AG09309 (cell line): ENCODE measurements around the gene ABTB1.

ENCODE experiments used
- DNase-seq: peaks from one replicate; pipeline ENCODE4 v3.0.0-alpha.2; 2010; ENCODE audit warnings: low read depth
- H3K4me3 ChIP-seq: 2 replicates; pipeline ENCODE4 v1.5.1; 2011; ENCODE audit warnings: mild to moderate bottlenecking, low read depth, low read length, moderate library complexity; ENCODE audit not compliant: control insufficient read depth
- CTCF ChIP-seq: IDR thresholded peaks from 2 replicates; pipeline ENCODE4 v1.5.1; 2011; ENCODE audit warnings: mild to moderate bottlenecking, low read depth, low read length, inconsistent platforms; ENCODE audit not compliant: insufficient read depth, control insufficient read depth; ENCODE audit errors: missing control alignments

The ABTB1 gene

GRCh38 chr3:127670761-127671522, 1.8 kb upstream of the ABTB1 start:
- H3K4me3 ChIP-seq, result no peak overlapping the region
- no peak for TF ChIP-seq CTCF
- no peak for DNase-seq

DNA sequence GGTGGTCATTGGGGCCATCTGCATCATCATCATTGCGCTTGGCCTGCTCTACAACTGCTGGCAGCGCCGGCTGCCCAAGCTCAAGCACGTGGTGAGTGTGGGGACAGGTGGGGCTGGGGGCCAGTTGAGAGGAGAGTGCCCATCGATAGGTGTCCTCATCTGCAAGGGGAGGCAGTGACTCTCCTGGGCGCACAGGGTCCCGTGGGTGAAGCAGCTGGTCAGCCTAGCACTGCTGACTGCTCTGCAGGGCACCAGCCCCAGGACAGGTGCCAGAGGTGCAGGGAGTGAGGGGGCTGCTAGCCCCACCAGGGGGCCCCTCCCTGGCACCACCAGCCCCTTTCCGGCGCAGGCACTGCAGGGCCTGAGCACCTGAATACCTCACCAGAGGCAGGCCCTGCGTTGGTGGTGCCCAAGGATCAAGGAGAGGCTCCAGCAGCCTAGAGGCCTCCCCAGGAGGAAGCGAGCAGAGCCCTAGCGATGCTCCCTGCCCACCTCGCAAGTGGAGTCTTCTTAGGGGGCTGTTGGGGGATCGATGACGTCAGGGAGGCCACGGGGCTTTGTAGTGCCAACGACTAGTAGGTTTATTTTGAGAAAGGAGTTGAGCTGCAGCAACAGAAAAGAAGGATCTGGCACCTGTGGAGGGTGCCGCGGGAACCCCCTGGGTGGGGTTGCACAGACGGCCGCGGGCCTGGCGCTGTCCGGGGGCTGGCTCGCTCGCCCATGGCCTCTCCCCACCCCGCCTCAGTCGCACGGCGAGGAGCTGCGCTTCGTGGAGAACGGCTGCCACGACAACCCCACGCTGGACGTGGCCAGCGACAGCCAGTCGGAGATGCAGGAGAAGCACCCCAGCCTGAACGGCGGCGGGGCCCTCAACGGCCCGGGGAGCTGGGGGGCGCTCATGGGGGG, 976 bp upstream of the ABTB1 start:
- no peak for TF ChIP-seq CTCF
- peak overlapping the region; percentile 74 for H3K4me3 ChIP-seq
- no peak for DNase-seq

DNA sequence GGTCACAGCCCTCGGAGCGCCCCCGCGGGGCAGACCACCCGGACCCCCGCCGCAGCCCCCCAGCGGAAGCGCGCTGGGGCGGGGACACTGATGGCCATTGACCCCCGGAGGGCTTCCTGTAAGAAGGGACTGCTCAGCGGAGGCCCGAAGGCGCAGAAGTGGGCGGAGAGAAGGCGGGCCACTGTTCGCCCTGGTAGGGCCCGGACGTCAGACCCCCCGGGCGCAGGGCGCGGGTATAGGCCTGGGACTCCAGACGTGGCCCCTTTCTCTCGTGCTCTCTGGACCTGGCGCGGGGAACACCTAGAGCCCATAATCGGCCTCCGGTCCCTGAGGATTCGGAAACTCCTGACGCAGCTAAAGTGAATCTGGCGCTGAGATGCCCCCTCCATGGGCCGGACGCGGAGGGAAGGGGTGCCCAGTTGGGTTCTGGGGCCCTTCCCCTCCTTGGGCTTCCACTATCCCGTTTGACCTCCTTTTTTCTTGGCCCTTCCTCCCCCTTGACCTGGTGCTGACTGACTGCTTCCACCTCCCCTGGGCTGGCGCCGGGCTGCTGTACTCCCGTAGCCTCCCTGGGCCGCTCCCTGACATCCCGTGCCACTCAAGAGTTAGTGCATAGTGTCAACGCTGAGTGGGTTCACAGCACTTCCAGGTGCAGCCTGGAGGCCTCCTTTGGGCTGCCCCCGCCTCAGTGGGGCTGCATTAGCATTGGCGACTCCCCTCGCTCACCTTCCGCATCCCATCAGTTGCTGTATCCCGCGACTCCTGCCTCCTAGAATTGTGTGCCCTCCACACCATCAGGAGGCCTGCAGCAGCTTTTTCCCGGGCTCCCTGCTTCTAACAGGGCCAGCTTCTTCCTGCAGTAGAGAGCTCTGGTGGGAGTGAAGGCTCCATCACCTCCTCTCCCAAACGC, 694 bp downstream of the ABTB1 start:
- no peak for TF ChIP-seq CTCF
- peak overlapping the region; percentile 74 for H3K4me3 ChIP-seq
- no peak for DNase-seq

DNA sequence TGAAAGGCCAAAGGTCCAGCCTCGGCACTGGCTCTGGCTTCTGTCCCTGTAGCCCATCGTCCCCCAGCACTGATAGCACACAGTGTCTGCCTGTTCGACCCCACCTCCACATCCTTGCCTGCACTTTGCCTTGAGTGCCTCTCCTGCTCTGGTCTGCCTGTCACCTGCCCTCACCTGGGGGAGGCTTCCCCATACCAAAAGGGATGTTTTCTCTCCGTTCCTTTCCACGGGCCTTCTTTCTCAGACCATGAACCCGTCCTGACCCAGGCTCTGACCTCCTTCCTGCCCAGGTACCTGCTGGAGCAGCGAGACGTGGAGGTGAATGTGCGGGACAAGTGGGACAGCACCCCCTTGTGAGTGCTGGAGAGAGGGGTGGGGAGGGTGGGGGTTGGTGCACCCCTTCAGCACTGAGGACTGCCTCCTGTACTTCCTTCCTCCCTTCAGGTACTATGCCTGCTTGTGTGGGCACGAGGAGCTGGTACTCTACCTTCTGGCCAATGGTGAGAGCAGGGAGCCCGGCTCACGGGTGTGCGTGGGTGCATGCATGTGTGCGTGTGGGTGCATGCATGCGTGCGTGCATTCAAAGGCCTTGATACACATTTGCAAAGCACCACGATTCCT, 1.5 kb downstream of the ABTB1 start:
- H3K4me3 ChIP-seq, result no peak overlapping the region
- no peak for DNase-seq
- no peak for TF ChIP-seq CTCF

GRCh38 chr3:127674790-127675189, 2.0 kb downstream of the ABTB1 start:
- no peak for TF ChIP-seq CTCF
- no peak for DNase-seq
- no peak overlapping the region for H3K4me3 ChIP-seq
